HEK293 (cell line): Measurements from ENCODE around the gene NID1.

Experiments used
- CTCF ChIA-PET: fragments of 350-600 bp; formaldehyde crosslinking; extraction: SDS; loops from one replicate; lab custom pipeline; 2021; ENCODE audit warnings: antibody characterized with exemption; lab: Yijun Ruan, JAX
- POLR2A ChIA-PET: fragments of 300-600 bp; formaldehyde crosslinking; extraction: SDS; loops from one replicate; lab custom pipeline; 2020; ENCODE audit warnings: antibody characterized with exemption, inconsistent platforms; lab: Yijun Ruan, JAX
- H3K27ac ChIP-seq: fragments of 200-500 bp; sonication (Bioruptor generic); 2 replicates; pipeline ENCODE4 v1.5.1; 2014; ENCODE audit warnings: low read depth, low read length, control low read depth, inconsistent platforms; ENCODE audit errors: extremely low read depth
- H3K36me3 ChIP-seq, 2 experiments: fragments of 200-500 bp in 1 of 2; sonication (Bioruptor generic) in 1 of 2; 1 replicate in 1 of 2; 2 replicates in 1 of 2; pipeline ENCODE4 v1.5.1; 2014 to 2017; ENCODE audit warnings: inconsistent platforms in 2 of 2, low read length in 2 of 2; ENCODE audit not compliant: control insufficient read depth in 2 of 2, insufficient read depth in 1 of 2
- H3K4me1 ChIP-seq: fragments of 200-500 bp; sonication (Bioruptor generic); 2 replicates; pipeline ENCODE4 v1.5.1; 2014; ENCODE audit warnings: mild to moderate bottlenecking, low read length, inconsistent platforms; ENCODE audit not compliant: control insufficient read depth, insufficient read depth
- H3K4me3 ChIP-seq: 2 replicates; pipeline ENCODE4 v1.5.1; 2011; ENCODE audit warnings: low read depth, mild to moderate bottlenecking, control low read depth, low read length, moderate library complexity
- H3K9me3 ChIP-seq: fragments of 200-500 bp; sonication (Bioruptor generic); 2 replicates; pipeline ENCODE4 v1.5.1; 2014; ENCODE audit warnings: low read depth, low read length, inconsistent platforms; ENCODE audit not compliant: control insufficient read depth, insufficient read depth
- KLF10 ChIP-seq: fragments of 450-650 bp; IDR thresholded peaks from 2 replicates; pipeline ENCODE4 v1.5.1; 2018; ENCODE audit warnings: missing biosample characterization, mild to moderate bottlenecking, missing genetic modification characterization
- KLF16 ChIP-seq: fragments of 450-650 bp; formaldehyde crosslinking; IDR thresholded peaks from 2 replicates; pipeline ENCODE4 v1.5.1; 2017; ENCODE audit warnings: missing biosample characterization, missing genetic modification characterization
- PRDM10 ChIP-seq: fragments of 450-650 bp; formaldehyde crosslinking; IDR thresholded peaks from 2 replicates; pipeline ENCODE4 v1.5.1; 2016; ENCODE audit warnings: missing biosample characterization, missing genetic modification characterization
- REPIN1 ChIP-seq: fragments of 450-650 bp; formaldehyde crosslinking; IDR thresholded peaks from 2 replicates; pipeline ENCODE4 v1.5.1; 2017; ENCODE audit warnings: missing biosample characterization, missing genetic modification characterization, low read depth
- SETDB1 ChIP-seq: IDR thresholded peaks from one replicate; pipeline ENCODE4 v1.6.1; 2017; ENCODE audit warnings: mild to moderate bottlenecking, low read length, moderate library complexity, mixed read lengths; ENCODE audit not compliant: insufficient read length
- TCF7L2 ChIP-seq: IDR thresholded peaks from 2 replicates; pipeline ENCODE4 v1.6.1; 2011; ENCODE audit warnings: low read depth, mild to moderate bottlenecking, inconsistent platforms, low read length, moderate library complexity, borderline replicate concordance
- YY1 ChIP-seq: fragments of 450-650 bp; formaldehyde crosslinking; IDR thresholded peaks from 2 replicates; pipeline ENCODE4 v1.5.1; 2018; ENCODE audit warnings: missing biosample characterization, missing genetic modification characterization
- ZBTB21 ChIP-seq: fragments of 450-650 bp; formaldehyde crosslinking; IDR thresholded peaks from 2 replicates; pipeline ENCODE4 v1.5.1; 2017; ENCODE audit warnings: missing biosample characterization, missing genetic modification characterization
- ZNF112 ChIP-seq: fragments of 450-650 bp; formaldehyde crosslinking; IDR thresholded peaks from 2 replicates; pipeline ENCODE4 v1.5.0; 2017; ENCODE audit warnings: missing biosample characterization, missing genetic modification characterization
- ZNF157 ChIP-seq: fragments of 450-650 bp; formaldehyde crosslinking; IDR thresholded peaks from 2 replicates; pipeline ENCODE4 v1.5.1; 2016; ENCODE audit warnings: missing biosample characterization, missing genetic modification characterization
- ZNF16 ChIP-seq: fragments of 450-650 bp; formaldehyde crosslinking; IDR thresholded peaks from 2 replicates; pipeline ENCODE4 v1.5.1; 2016; ENCODE audit warnings: low read depth, missing biosample characterization, missing genetic modification characterization
- ZNF239 ChIP-seq: fragments of 450-650 bp; formaldehyde crosslinking; IDR thresholded peaks from 2 replicates; pipeline ENCODE4 v1.5.1; 2016; ENCODE audit warnings: missing biosample characterization, missing genetic modification characterization
- ZNF266 ChIP-seq: fragments of 450-650 bp; formaldehyde crosslinking; IDR thresholded peaks from 2 replicates; pipeline ENCODE4 v1.5.1; 2016; ENCODE audit warnings: missing biosample characterization, missing genetic modification characterization, low read depth
- ZNF366 ChIP-seq: fragments of 450-650 bp; formaldehyde crosslinking; conservative IDR thresholded peaks from 2 replicates; pipeline ENCODE4 v1.5.1; 2016; ENCODE audit warnings: missing biosample characterization, missing genetic modification characterization
- ZNF558 ChIP-seq: fragments of 450-650 bp; formaldehyde crosslinking; IDR thresholded peaks from 2 replicates; pipeline ENCODE4 v1.5.1; 2016; ENCODE audit warnings: missing biosample characterization, missing genetic modification characterization
- ZNF561 ChIP-seq: fragments of 450-650 bp; IDR thresholded peaks from 2 replicates; pipeline ENCODE4 v1.5.1; 2018; ENCODE audit warnings: missing biosample characterization, missing genetic modification characterization, borderline replicate concordance
- ZNF654 ChIP-seq: fragments of 450-650 bp; formaldehyde crosslinking; IDR thresholded peaks from 2 replicates; pipeline ENCODE4 v1.5.1; 2016; ENCODE audit warnings: low read depth, missing biosample characterization, missing genetic modification characterization
- ZNF677 ChIP-seq: fragments of 450-650 bp; IDR thresholded peaks from 2 replicates; pipeline ENCODE4 v1.5.0; 2018; ENCODE audit warnings: missing biosample characterization, mild to moderate bottlenecking, missing genetic modification characterization, moderate library complexity
- ZNF792 ChIP-seq: fragments of 450-650 bp; formaldehyde crosslinking; IDR thresholded peaks from 2 replicates; pipeline ENCODE4 v1.5.1; 2016; ENCODE audit warnings: missing biosample characterization, missing genetic modification characterization
- TF ChIP-seq, protein P1 (sequence below): fragments of 450-650 bp; formaldehyde crosslinking; IDR thresholded peaks from 2 replicates; pipeline ENCODE4 v1.5.1; 2016; ENCODE audit warnings: missing biosample characterization, missing genetic modification characterization
- TF ChIP-seq, protein P2 (sequence below): fragments of 450-650 bp; formaldehyde crosslinking; IDR thresholded peaks from 2 replicates; pipeline ENCODE4 v1.5.1; 2016; ENCODE audit warnings: missing biosample characterization, missing genetic modification characterization, low read depth
- TF ChIP-seq, protein P3 (sequence below): fragments of 450-650 bp; formaldehyde crosslinking; IDR thresholded peaks from 2 replicates; pipeline ENCODE4 v1.5.1; 2017; ENCODE audit warnings: missing biosample characterization, mild to moderate bottlenecking, missing genetic modification characterization, moderate library complexity
- TF ChIP-seq, protein P4 (sequence below): fragments of 450-650 bp; formaldehyde crosslinking; IDR thresholded peaks from 2 replicates; pipeline ENCODE4 v1.5.1; 2017; ENCODE audit warnings: missing biosample characterization, missing genetic modification characterization
- TF ChIP-seq, protein P5 (sequence below): fragments of 450-650 bp; IDR thresholded peaks from 2 replicates; pipeline ENCODE4 v1.5.1; 2018; ENCODE audit warnings: missing biosample characterization, missing genetic modification characterization

Gene NID1

DNA sequence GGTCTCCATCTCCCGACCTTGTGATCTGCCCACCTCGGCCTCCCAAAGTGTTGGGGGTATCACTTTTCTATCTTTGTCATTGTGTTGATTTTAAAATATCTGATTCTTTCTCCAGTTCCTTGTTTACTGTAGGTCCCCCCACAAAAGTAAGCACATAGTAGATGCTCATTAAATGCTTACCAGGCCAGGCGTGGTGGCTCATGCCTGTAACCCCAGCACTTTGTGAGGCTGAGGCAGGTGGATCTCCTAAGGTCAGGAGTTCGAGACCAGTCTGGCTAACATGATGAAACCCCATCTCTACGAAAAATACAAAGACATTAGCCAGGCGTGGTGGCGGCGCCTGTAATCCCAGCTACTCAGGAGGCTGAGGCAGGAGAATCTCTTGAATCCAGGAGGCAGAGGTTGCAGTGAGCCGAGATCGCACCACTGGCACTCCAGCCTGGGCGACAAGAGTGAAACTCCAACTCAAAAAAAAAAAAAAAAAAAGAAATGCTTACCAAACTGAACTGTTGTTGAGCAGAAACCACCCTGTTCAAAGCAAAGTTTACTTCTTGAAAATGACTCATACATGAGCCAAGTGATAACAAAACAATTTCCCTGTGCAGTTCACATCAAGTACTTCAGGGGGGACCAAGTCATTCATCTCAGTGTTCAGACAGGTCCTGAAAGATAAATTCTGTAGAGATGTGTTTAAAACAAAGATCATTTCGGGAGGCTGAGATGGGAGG, 24.3 kb upstream of the NID1 start (continued):
- no peak for TF ChIP-seq KLF10 (tag by site-specific recombination)
- no peak for TF ChIP-seq TCF7L2
- TF ChIP-seq ZNF792 (tag by site-specific recombination): no peak
- TF ChIP-seq, protein P1, sequence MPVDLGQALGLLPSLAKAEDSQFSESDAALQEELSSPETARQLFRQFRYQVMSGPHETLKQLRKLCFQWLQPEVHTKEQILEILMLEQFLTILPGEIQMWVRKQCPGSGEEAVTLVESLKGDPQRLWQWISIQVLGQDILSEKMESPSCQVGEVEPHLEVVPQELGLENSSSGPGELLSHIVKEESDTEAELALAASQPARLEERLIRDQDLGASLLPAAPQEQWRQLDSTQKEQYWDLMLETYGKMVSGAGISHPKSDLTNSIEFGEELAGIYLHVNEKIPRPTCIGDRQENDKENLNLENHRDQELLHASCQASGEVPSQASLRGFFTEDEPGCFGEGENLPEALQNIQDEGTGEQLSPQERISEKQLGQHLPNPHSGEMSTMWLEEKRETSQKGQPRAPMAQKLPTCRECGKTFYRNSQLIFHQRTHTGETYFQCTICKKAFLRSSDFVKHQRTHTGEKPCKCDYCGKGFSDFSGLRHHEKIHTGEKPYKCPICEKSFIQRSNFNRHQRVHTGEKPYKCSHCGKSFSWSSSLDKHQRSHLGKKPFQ (tag by site-specific recombination): no peak
- TF ChIP-seq ZNF239 (tag by site-specific recombination): no peak
- TF ChIP-seq ZNF654 (tag by site-specific recombination): no peak
- TF ChIP-seq, protein P2, sequence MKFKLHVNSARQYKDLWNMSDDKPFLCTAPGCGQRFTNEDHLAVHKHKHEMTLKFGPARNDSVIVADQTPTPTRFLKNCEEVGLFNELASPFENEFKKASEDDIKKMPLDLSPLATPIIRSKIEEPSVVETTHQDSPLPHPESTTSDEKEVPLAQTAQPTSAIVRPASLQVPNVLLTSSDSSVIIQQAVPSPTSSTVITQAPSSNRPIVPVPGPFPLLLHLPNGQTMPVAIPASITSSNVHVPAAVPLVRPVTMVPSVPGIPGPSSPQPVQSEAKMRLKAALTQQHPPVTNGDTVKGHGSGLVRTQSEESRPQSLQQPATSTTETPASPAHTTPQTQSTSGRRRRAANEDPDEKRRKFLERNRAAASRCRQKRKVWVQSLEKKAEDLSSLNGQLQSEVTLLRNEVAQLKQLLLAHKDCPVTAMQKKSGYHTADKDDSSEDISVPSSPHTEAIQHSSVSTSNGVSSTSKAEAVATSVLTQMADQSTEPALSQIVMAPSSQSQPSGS (tag by site-specific recombination): no peak
- TF ChIP-seq, all 188 proteins: peak for 7

- POLR2A ChIA-PET: no interaction called here
- H3K9me3 ChIP-seq: no peaks in the 10 kb centered on the region
- TF ChIP-seq ZNF677 (tag by site-specific recombination): no peak
- TF ChIP-seq REPIN1: no peak
- TF ChIP-seq ZNF558 (tag by site-specific recombination): no peak
- no peak for TF ChIP-seq ZNF157
- TF ChIP-seq, protein P3, sequence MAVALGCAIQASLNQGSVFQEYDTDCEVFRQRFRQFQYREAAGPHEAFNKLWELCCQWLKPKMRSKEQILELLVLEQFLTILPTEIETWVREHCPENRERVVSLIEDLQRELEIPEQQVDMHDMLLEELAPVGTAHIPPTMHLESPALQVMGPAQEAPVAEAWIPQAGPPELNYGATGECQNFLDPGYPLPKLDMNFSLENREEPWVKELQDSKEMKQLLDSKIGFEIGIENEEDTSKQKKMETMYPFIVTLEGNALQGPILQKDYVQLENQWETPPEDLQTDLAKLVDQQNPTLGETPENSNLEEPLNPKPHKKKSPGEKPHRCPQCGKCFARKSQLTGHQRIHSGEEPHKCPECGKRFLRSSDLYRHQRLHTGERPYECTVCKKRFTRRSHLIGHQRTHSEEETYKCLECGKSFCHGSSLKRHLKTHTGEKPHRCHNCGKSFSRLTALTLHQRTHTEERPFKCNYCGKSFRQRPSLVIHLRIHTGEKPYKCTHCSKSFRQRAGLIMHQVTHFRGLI (tag by site-specific recombination): no peak
- no peak for TF ChIP-seq SETDB1
- no peak for TF ChIP-seq ZNF266 (tag by site-specific recombination)
- no peak for TF ChIP-seq ZNF561 (tag by site-specific recombination)
- TF ChIP-seq KLF16: no peak
- TF ChIP-seq PRDM10 (tag by site-specific recombination): no peak
- TF ChIP-seq, protein P4, sequence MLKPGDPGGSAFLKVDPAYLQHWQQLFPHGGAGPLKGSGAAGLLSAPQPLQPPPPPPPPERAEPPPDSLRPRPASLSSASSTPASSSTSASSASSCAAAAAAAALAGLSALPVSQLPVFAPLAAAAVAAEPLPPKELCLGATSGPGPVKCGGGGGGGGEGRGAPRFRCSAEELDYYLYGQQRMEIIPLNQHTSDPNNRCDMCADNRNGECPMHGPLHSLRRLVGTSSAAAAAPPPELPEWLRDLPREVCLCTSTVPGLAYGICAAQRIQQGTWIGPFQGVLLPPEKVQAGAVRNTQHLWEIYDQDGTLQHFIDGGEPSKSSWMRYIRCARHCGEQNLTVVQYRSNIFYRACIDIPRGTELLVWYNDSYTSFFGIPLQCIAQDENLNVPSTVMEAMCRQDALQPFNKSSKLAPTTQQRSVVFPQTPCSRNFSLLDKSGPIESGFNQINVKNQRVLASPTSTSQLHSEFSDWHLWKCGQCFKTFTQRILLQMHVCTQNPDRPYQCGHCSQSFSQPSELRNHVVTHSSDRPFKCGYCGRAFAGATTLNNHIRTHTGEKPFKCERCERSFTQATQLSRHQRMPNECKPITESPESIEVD (tag by site-specific recombination): no peak
- no peak for TF ChIP-seq ZNF112 (tag by site-specific recombination)
- TF ChIP-seq ZNF366 (tag by site-specific recombination): no peak
- no peak for TF ChIP-seq ZNF16 (tag by site-specific recombination)
- TF ChIP-seq, protein P5, sequence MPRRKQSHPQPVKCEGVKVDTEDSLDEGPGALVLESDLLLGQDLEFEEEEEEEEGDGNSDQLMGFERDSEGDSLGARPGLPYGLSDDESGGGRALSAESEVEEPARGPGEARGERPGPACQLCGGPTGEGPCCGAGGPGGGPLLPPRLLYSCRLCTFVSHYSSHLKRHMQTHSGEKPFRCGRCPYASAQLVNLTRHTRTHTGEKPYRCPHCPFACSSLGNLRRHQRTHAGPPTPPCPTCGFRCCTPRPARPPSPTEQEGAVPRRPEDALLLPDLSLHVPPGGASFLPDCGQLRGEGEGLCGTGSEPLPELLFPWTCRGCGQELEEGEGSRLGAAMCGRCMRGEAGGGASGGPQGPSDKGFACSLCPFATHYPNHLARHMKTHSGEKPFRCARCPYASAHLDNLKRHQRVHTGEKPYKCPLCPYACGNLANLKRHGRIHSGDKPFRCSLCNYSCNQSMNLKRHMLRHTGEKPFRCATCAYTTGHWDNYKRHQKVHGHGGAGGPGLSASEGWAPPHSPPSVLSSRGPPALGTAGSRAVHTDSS (tag by site-specific recombination): no peak
- no peak for TF ChIP-seq YY1
- no peak for TF ChIP-seq ZBTB21 (tag by site-specific recombination)
- TF ChIP-seq, all 188 proteins: peak for 0
- no peak overlapping the region for H3K27ac ChIP-seq
- no peak overlapping the region for H3K4me3 ChIP-seq
- H3K4me1 ChIP-seq: peaks cover 4% of the 10 kb centered on the region; the same call in 1 of the 2 replicates
- no peaks in the 10 kb centered on the region for H3K36me3 ChIP-seq
- CTCF ChIA-PET: no interaction called here
These were observed 21.6 kb upstream of the NID1 start for GRCh38 chr1:236086537-236086936.
